ENCODE data around the gene OR6B3.

The OR6B3 gene

DNA sequence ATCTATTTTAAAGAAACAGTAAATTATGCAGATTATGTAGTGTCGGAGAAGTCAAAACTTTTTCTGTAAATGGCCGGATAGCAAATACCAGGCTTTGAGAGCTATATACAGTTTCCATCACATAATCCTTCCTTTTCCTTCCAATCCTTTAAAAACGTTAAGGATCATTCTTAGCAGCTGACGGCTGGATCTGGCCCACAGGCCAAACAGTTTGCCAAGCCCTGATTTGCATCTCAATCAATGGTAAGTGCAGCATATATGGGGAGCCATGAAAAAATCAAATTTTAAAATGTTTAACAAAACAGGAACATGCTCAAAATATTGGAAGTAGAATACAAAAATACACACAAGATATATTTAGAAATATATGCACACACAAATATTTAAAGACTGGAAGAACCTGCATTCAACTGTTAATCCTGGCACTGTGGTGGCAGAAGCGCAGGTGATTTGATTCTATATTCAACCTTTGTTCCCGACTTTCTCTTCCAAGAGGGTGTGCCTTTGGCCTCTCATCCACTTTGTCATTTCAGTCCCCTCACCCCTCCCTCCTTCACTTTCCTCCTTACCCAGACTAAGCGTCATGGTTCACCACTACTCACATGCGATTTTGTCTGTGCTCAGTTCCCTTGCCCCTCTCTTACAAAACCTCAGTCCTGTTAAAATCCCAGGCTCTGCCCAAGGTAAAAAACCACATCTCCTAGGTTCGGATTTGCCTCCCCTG, 55.5 kb downstream of the OR6B3 start:
- no peak overlapping the region for H4K8ac ChIP-seq (ENCODE audit: low read depth, low read length)
- H3K4me3 ChIP-seq (ENCODE audit: low read length): no peak overlapping the region
- H3K9ac ChIP-seq (ENCODE audit: low read length): no peak overlapping the region
- DNase-seq: no peak
- no peaks in the 10 kb centered on the region for H3K79me1 ChIP-seq (ENCODE audit: low read length)
- H3K79me2 ChIP-seq (ENCODE audit: control insufficient read depth, insufficient read depth, low read length): no peaks in the 10 kb centered on the region
- no peak overlapping the region for H2BK15ac ChIP-seq (replicated peaks; ENCODE audit: low read depth)
- no peak overlapping the region for H4K5ac ChIP-seq (ENCODE audit: low read length)
- H3K27ac ChIP-seq (ENCODE audit: low read depth, low read length): no peak overlapping the region
- no peaks in the 10 kb centered on the region for H3K4me1 ChIP-seq (ENCODE audit: control insufficient read depth, low read depth, low read length)
- WGBS (ENCODE audit: extremely low coverage, insufficient coverage, low lambda C conversion rate): no CpG with 5 or more reads among the region's 9 CpGs
- no peak overlapping the region for H3K56ac ChIP-seq (ENCODE audit: low read length)
- no peak overlapping the region for H2BK120ac ChIP-seq (ENCODE audit: low read depth, low read length)
- H3K4ac ChIP-seq (ENCODE audit: low read depth, low read length): no peak overlapping the region
- no peaks in the 10 kb centered on the region for H3K27me3 ChIP-seq (ENCODE audit: insufficient read depth, low read length, poor library complexity)
- H3K4me2 ChIP-seq (ENCODE audit: low read length): no peak overlapping the region
- H3K23ac ChIP-seq (ENCODE audit: low read length): no peak overlapping the region
- H2BK5ac ChIP-seq (ENCODE audit: low read length): no peak overlapping the region
- H3K18ac ChIP-seq (ENCODE audit: low read length): no peak overlapping the region
- no peak overlapping the region for H2AK5ac ChIP-seq (ENCODE audit: low read length)
- H3K36me3 ChIP-seq (ENCODE audit: control insufficient read depth, insufficient read depth, low read length): peaks cover 7% of the 10 kb centered on the region

Data from mesendoderm (in vitro differentiated cells).